Hair follicle dermal papilla cell (primary cell): Measurements from ENCODE around the gene OPRD1. TPM values are rescaled to one million over a fixed set of nuclear protein-coding genes. Genes with fewer than 3 reads are reported as not detected.

Source experiments
- small RNA-seq: library from RNA; depleted of rRNA; stranded (forward); fragments of <200 nt; gene quantifications from one replicate; pipeline ENCODE3, GENCODE V24; 2012
- total RNA-seq: library from RNA; depleted of rRNA; stranded (reverse); fragments of >200 nt; gene quantifications from 2 replicates; pipeline ENCODE4 v1.2.3, GENCODE V29; 2012

The OPRD1 gene
- under 0.01 TPM in 1 of 2 replicates, not detected in the other for total RNA-seq

DNA sequence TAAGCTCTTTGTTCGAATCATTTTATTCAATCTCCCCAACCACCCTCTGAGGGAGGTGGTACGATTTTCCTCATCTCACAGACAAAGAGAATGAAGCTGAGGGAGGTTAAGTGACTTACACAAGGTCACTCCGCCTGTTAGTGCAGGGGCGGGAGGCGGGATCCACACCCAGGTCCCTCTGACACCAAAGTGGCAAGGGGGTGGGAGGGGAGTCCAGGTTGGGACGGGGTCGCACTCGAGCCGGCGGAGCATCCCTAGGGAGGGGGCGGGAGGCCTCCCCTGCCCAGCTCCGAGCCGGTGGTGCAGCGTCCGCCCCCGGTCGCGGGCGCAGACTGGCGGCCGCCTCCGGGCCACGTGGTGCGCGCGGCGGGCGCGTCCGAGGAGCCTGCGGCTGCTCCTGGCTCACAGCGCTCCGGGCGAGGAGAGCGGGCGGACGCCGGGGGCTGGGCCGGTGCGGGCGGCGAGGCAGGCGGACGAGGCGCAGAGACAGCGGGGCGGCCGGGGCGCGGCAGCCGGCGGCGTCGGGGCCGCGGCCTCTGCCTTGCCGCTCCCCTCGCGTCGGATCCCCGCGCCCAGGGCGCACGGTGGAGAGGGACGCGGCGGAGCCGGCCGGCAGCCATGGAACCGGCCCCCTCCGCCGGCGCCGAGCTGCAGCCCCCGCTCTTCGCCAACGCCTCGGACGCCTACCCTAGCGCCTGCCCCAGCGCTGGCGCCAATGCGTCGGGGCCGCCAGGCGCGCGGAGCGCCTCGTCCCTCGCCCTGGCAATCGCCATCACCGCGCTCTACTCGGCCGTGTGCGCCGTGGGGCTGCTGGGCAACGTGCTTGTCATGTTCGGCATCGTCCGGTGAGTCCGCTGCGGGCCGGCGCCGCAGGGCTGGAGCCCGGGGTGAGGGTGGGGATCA lies at the start of gene OPRD1:
TSS of gene OPRD1 (plus strand) at position 405 of the 903 bp plus-strand sequence. CDS start at position 619, 214 bp downstream.

DNA sequence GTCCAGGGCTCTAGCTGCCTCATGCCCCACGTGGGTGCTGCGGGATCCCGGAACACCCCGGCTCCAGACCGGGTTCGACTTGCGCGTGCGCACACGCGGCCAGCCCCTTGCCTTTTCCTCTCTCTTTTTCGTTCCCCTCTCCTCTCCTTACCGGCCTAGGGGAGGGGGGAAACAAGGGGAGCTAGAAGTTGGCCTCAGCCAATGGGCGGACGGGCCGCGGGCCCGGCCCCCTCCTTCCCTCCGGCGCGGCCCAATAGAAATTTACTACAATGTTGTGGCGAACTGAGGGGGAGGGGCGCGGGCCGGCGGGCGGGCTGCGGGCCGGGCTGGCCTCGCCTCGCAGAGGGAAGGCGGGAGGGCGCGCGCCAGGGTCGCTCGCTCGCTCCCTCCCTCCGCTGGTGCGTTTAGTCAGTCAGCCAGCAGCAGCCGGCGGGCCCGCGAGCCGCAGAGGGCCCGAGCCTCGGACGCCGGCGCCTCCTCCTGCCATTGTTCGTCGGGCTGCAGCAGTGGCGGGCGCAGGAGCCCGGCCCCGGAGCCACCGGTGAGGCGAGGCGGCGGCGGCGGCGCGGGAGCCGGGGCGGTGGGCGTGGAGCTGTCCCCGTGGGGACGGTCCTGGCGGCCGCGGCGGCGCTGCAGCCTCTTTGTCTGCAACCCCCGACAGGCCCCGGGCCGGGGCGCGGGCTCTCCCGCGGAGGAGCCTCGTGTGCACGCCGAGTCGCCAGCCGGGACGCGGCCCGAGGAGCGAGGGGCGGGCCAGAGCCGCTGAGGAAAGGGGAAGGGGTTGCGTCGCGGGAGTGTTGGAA lies 102.5 kb downstream of the OPRD1 start, which contains the start of gene EPB41:
TSS of gene EPB41 (plus strand) at position 342 of the 803 bp plus-strand sequence. CDS start 72,869 bp downstream, outside the sequence.

Small RNAs within 50 kb of the gene (small RNA-seq; reads per million reads assigned to genes)
- not detected for gene RF00019

Other genes with a start within 250 kb of the OPRD1 start
- gene RAB42, start 219.9 kb upstream of the OPRD1 start, total RNA-seq, result 14.6 and 15.9 TPM in 2 replicates
- 22.7 and 27.1 TPM in 2 replicates for gene TAF12, start 169.1 kb upstream of the OPRD1 start, total RNA-seq
- not detected in 2 replicates for gene RNU11, start 163.6 kb upstream of the OPRD1 start, total RNA-seq
- gene GMEB1, start 143.4 kb upstream of the OPRD1 start, total RNA-seq, result 12.1 and 13.0 TPM in 2 replicates
- 73.0 and 82.3 TPM in 2 replicates for gene YTHDF2, start 75.2 kb upstream of the OPRD1 start, total RNA-seq
- gene EPB41, start 102.4 kb downstream of the OPRD1 start, total RNA-seq, result 13.2 and 16.9 TPM in 2 replicates